ENCODE measurements around the gene KLHDC8B. TPM values are rescaled to one million over a fixed set of nuclear protein-coding genes. Genes with fewer than 3 reads are reported as not detected.

KLHDC8B gene
- total RNA-seq, 1 donor from 2014 or later = 36.3 TPM

- no peak overlapping the region for H3K4me3 Mint-ChIP-seq (ENCODE audit: unreplicated experiment)
- peaks cover 2% of the 10 kb centered on the region for H3K9me3 Mint-ChIP-seq (ENCODE audit: unreplicated experiment)
- TF ChIP-seq CTCF (IDR thresholded peaks at IDR 0.05; ENCODE audit: partially characterized antibody, unreplicated experiment) = no peak
- no peak overlapping the region for H3K27ac Mint-ChIP-seq (ENCODE audit: unreplicated experiment)
- no peaks in the 10 kb centered on the region for H3K27me3 Mint-ChIP-seq (ENCODE audit: unreplicated experiment)
- DNase-seq = no peak
- peaks cover 3% of the 10 kb centered on the region for H3K4me1 Mint-ChIP-seq (ENCODE audit: low read depth, unreplicated experiment)
- H3K36me3 Mint-ChIP-seq (ENCODE audit: unreplicated experiment) = no peaks in the 10 kb centered on the region
These were observed 18.0 kb upstream of the KLHDC8B start for GRCh38 chr3:49153349-49153912.

GRCh38 chr3:49157289-49157688 lies 14.1 kb upstream of the KLHDC8B start:
- no peak for TF ChIP-seq CTCF (IDR thresholded peaks at IDR 0.05; ENCODE audit: partially characterized antibody, unreplicated experiment)
- no peak overlapping the region for H3K4me3 Mint-ChIP-seq (ENCODE audit: unreplicated experiment)
- H3K27me3 Mint-ChIP-seq (ENCODE audit: unreplicated experiment) = no peaks in the 10 kb centered on the region
- no peak overlapping the region for H3K27ac Mint-ChIP-seq (ENCODE audit: unreplicated experiment)
- H3K36me3 Mint-ChIP-seq (ENCODE audit: unreplicated experiment) = no peaks in the 10 kb centered on the region
- DNase-seq = no peak
- H3K9me3 Mint-ChIP-seq (ENCODE audit: unreplicated experiment) = peaks cover 2% of the 10 kb centered on the region
- peaks cover 6% of the 10 kb centered on the region for H3K4me1 Mint-ChIP-seq (ENCODE audit: low read depth, unreplicated experiment)

GRCh38 chr3:49158103-49158709 lies 13.2 kb upstream of the KLHDC8B start:
- peak; percentile 19 for TF ChIP-seq CTCF (IDR thresholded peaks at IDR 0.05; ENCODE audit: partially characterized antibody, unreplicated experiment)
- Mint-ChIP-seq H3K36me3 (ENCODE audit: unreplicated experiment) (no peaks in the 10 kb centered on the region), H3K9me3 (ENCODE audit: unreplicated experiment) (peaks cover 2% of the 10 kb centered on the region), H3K4me1 (ENCODE audit: low read depth, unreplicated experiment) (peaks cover 6% of the 10 kb centered on the region), H3K4me3 (ENCODE audit: unreplicated experiment) (no peak overlapping the region), H3K27me3 (ENCODE audit: unreplicated experiment) (no peaks in the 10 kb centered on the region), H3K27ac (ENCODE audit: unreplicated experiment) (no peak overlapping the region)
- DNase-seq = peak; percentile 61

GRCh38 chr3:49158792-49159191 lies 12.6 kb upstream of the KLHDC8B start:
- H3K4me3 Mint-ChIP-seq (ENCODE audit: unreplicated experiment) = no peak overlapping the region
- H3K4me1 Mint-ChIP-seq (ENCODE audit: low read depth, unreplicated experiment) = peaks cover 6% of the 10 kb centered on the region
- H3K27ac Mint-ChIP-seq (ENCODE audit: unreplicated experiment) = no peak overlapping the region
- no peaks in the 10 kb centered on the region for H3K36me3 Mint-ChIP-seq (ENCODE audit: unreplicated experiment)
- H3K27me3 Mint-ChIP-seq (ENCODE audit: unreplicated experiment) = no peaks in the 10 kb centered on the region
- no peak for DNase-seq
- H3K9me3 Mint-ChIP-seq (ENCODE audit: unreplicated experiment) = peaks cover 2% of the 10 kb centered on the region
- no peak for TF ChIP-seq CTCF (IDR thresholded peaks at IDR 0.05; ENCODE audit: partially characterized antibody, unreplicated experiment)

- no peak overlapping the region for H3K4me3 Mint-ChIP-seq (ENCODE audit: unreplicated experiment)
- no peak overlapping the region for H3K27ac Mint-ChIP-seq (ENCODE audit: unreplicated experiment)
These were observed 10.2 kb upstream of the KLHDC8B start for GRCh38 chr3:49161197-49161596.

More at GRCh38 chr3:49161197-49161596, 10.2 kb upstream of the KLHDC8B start:
- Mint-ChIP-seq H3K27me3 (ENCODE audit: unreplicated experiment) (peaks cover 5% of the 10 kb centered on the region), H3K4me1 (ENCODE audit: low read depth, unreplicated experiment) (peaks cover 15% of the 10 kb centered on the region), H3K9me3 (ENCODE audit: unreplicated experiment) (peaks cover 11% of the 10 kb centered on the region), H3K36me3 (ENCODE audit: unreplicated experiment) (no peaks in the 10 kb centered on the region)
- DNase-seq = no peak
- TF ChIP-seq CTCF (IDR thresholded peaks at IDR 0.05; ENCODE audit: partially characterized antibody, unreplicated experiment) = no peak

Measured in glutamatergic neuron (in vitro differentiated cells).